AG10803 (cell line): ENCODE data around the gene U2AF2.

Source experiments
- DNase-seq: peaks from one replicate; pipeline ENCODE4 v3.0.0; 2010; ENCODE audit warnings: low read depth
- H3K4me3 ChIP-seq: 2 replicates; pipeline ENCODE4 v1.5.1; 2011; ENCODE audit warnings: mild to moderate bottlenecking, low read length, control low read depth
- TF ChIP-seq, protein P1 (sequence below): conservative IDR thresholded peaks from 2 replicates; pipeline ENCODE4 v1.5.1; 2011; ENCODE audit warnings: mild to moderate bottlenecking, low read length, control low read depth, inconsistent platforms

Gene U2AF2

DNA sequence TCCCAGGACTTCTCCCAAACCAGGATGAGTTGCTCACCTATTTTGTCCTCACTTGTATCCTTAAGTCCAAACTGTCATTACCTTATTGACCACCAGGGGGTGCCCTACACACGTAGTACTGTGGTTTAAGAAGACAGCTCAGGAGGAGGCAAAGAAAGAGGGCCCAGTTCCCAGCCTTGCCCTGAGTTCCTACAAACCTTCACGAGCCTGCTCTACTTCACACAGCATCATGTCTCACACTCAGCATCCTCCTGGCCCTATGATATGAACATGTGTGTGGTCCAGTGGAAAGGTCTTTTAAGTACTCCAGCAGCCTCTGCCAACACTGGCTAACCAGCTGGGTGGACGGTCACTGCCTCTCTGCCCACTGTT lies 22.4 kb upstream of the U2AF2 start:
- peak; percentile 95 for DNase-seq

DNA sequence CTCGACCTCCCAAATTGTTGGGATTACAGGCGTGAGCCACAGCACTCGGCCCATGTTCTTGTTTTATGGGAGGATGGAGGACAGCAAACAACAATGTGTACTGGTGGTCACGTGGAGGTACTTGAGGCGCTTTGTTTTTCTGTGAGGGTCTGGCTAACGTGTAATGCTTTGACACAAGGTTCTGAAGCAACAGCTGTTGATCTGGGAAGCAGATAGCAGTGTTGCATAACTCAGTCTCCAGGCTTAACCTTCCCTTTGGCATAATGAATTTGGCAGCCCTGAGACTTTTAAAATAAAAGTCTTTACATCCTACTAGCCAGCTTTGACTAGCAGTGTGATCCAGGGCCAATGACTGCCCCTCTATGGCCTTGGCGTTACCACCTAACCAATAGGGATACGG lies 21.0 kb upstream of the U2AF2 start:
- no peak for DNase-seq
- TF ChIP-seq, protein P1, sequence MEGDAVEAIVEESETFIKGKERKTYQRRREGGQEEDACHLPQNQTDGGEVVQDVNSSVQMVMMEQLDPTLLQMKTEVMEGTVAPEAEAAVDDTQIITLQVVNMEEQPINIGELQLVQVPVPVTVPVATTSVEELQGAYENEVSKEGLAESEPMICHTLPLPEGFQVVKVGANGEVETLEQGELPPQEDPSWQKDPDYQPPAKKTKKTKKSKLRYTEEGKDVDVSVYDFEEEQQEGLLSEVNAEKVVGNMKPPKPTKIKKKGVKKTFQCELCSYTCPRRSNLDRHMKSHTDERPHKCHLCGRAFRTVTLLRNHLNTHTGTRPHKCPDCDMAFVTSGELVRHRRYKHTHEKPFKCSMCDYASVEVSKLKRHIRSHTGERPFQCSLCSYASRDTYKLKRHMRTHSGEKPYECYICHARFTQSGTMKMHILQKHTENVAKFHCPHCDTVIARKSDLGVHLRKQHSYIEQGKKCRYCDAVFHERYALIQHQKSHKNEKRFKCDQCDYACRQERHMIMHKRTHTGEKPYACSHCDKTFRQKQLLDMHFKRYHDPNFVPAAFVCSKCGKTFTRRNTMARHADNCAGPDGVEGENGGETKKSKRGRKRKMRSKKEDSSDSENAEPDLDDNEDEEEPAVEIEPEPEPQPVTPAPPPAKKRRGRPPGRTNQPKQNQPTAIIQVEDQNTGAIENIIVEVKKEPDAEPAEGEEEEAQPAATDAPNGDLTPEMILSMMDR = no peak
- H3K4me3 ChIP-seq = no peak overlapping the region

More for the DNA sequence above, 22.4 kb upstream of the U2AF2 start:
- TF ChIP-seq, protein P1 = peak; percentile 88
- no peak overlapping the region for H3K4me3 ChIP-seq

DNA sequence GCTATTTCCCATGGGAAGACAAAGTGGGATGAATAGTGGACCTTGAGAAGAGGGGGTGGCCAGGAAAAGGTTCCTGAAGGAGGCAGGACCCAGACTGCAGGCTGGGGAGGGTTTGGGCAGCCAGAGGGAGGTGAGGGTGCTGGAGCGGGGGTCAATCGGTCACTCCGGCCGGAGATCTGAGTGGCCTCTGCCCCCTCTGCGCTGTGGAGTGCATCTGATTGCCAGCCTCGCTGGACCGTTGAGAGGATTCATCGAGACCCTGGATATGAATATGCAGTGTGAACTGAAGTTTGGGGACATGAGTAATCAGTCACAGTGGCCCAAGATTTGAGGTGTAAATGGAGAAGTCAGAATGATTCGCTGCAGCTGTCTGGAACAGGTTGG lies 19.5 kb upstream of the U2AF2 start:
- TF ChIP-seq, protein P1 = no peak
- DNase-seq = no peak
- H3K4me3 ChIP-seq = peak overlapping the region; percentile 100

DNA sequence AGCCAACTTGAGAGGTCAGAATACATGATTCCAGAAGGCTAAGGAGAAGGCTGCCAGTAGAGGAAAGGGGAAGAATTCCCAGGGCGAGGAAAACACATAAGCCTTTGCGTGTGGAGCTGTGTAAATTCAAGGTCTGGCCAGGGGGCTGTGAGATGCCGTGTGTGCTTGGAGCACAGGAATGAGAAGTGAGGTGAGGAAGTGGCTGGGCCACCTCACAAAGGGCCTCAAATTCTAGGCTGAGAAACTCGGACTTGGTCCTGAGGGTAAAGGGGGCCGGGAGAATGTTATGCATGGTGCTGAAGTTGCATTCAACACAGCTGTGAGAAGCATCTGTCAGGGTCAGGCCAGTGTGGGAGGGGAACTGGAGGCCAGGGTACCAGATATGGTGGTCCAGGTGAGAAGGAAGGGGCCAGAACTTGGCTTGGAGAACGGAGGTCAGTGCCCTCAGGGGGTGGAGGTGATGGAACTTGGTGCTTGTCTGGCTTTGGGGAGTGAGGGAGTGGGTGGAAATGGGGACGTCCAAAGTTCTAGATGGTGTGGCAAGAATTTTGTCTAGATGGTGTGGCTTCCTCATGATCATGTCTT lies 18.9 kb upstream of the U2AF2 start:
- peak overlapping the region; percentile 100 for H3K4me3 ChIP-seq
- DNase-seq = no peak
- TF ChIP-seq, protein P1 = no peak

DNA sequence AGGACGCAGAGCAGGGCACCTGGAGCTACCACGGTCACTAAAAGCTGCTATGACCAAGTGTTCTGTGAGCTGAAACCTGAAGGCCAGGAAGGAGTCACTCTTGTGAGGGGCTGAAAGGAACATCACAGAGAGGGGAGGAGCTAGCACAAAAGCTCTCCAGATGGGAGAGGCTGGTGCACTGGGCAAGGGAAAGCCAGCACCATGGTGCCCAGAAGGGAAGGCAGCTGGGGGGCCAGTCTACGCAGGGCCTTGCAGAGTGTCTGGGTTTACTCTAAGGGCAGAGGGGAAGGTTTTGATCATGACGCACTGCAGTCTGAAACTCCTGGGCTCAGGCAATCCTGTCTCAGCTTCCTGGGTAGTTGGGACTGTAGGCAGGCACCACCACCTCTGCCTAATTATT lies 18.1 kb upstream of the U2AF2 start:
- peak overlapping the region; percentile 100 for H3K4me3 ChIP-seq
- TF ChIP-seq, protein P1 = no peak
- no peak for DNase-seq

DNA sequence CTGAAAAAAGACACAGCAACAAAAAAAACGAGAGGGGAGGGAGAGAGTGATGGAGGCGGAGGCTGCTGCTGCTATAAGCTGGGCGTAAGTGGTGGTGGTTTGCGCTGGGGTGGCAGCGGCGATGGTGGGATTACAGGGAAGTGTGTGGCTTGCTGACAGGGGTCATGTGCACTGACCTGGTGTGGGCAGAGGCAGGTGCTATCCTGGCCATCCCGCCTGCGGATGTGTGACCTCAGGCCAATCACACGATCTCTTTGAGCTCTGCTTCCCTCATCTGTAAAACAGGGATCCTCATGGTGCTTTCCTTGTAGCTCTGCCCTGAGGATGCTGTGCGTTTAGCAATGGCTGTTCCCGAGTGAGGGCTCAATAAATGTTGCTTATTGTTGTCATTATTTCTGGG lies 17.3 kb upstream of the U2AF2 start:
- DNase-seq = no peak
- no peak overlapping the region for H3K4me3 ChIP-seq
- TF ChIP-seq, protein P1 = no peak

DNA sequence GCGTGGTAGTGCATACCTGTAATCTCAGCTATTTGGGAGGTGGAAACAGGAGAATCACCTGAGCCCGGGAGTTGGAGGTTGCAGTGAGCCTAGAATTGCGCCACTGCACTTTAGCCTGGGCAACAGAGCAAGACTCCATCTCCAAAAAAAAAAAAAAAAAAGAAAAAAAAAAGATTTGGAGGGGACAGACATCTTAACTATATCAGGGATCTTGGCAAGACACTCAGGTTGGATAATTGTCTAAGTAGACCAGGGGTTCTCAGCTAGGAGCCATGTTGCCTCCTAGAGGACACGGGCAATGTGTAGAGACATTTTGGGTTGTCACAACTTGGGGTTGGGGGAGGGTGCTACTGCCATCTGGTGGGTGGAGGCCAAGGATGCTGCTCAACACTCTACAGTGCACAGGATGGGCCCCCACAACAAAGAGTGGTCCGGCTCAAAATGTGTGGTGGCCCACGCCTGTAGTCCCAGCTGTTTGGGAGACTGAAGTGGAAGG lies 15.9 kb upstream of the U2AF2 start:
- peak; percentile 37 for DNase-seq

More for the DNA sequence above, 15.9 kb upstream of the U2AF2 start:
- TF ChIP-seq, protein P1 = peak; percentile 49
- no peak overlapping the region for H3K4me3 ChIP-seq
